H1 (cell line): Measurements from ENCODE around the gene ZNF148. TPM values are rescaled to one million over a fixed set of nuclear protein-coding genes. Genes with fewer than 3 reads are reported as not detected.

Experiments
- CTCF ChIA-PET: fragments of 300-600 bp; sonication (Branson Sonifier 250); formaldehyde crosslinking; loops from one replicate; lab custom pipeline; 2021; ENCODE audit not compliant: partially characterized antibody; lab: Charles Lee
- POLR2A ChIA-PET: fragments of 300-600 bp; sonication (Branson Sonifier 250); formaldehyde crosslinking; loops from one replicate; lab custom pipeline; 2021; ENCODE audit warnings: inconsistent platforms; ENCODE audit not compliant: partially characterized antibody; lab: Charles Lee
- DNase-seq, 2 experiments: peaks; one replicate each; pipeline versions ENCODE4 v3.0.0 to v3.0.0-alpha.2; 2010 to 2022; ENCODE audit warnings: low spot score in 2 of 2, low read depth in 1 of 2, mixed read lengths in 1 of 2
- FAIRE-seq: peaks from 2 replicates; lab custom pipeline; 2011; peaks lifted over from hg19 to GRCh38; lab: Jason Lieb, UNC
- H2AFZ ChIP-seq: 2 replicates; pipeline ENCODE4 v1.8.1; 2012; ENCODE audit warnings: low read length, inconsistent platforms
- H2AK5ac ChIP-seq: 2 replicates; pipeline ENCODE4 v1.6.1; 2013; ENCODE audit warnings: low read depth, low read length
- H2BK120ac ChIP-seq: replicated peaks from 2 replicates; pipeline ENCODE3; 2013; ENCODE audit warnings: low read depth, low read length, inconsistent platforms
- H2BK12ac ChIP-seq: 2 replicates; pipeline ENCODE4 v1.6.1; 2013; ENCODE audit warnings: low read depth, low read length
- H2BK15ac ChIP-seq: 2 replicates; pipeline ENCODE4 v1.6.1; 2013; ENCODE audit warnings: low read length
- H2BK20ac ChIP-seq: 2 replicates; pipeline ENCODE4 v1.6.1; 2013; ENCODE audit warnings: low read length
- H2BK5ac ChIP-seq: 2 replicates; pipeline ENCODE4 v1.6.1; 2013; ENCODE audit warnings: low read depth, low read length
- H3K14ac ChIP-seq: 2 replicates; pipeline ENCODE4 v1.6.1; 2013; ENCODE audit warnings: inconsistent platforms; ENCODE audit not compliant: insufficient read length
- H3K18ac ChIP-seq: 2 replicates; pipeline ENCODE4 v1.6.1; 2013; ENCODE audit warnings: low read length; ENCODE audit errors: extremely low read depth
- H3K23ac ChIP-seq: 2 replicates; pipeline ENCODE4 v1.6.1; 2013; ENCODE audit warnings: inconsistent platforms; ENCODE audit not compliant: insufficient read length
- H3K23me2 ChIP-seq: 2 replicates; pipeline ENCODE4 v1.6.1; 2013; ENCODE audit warnings: low read depth, low read length
- H3K27ac ChIP-seq: 2 replicates; pipeline ENCODE4 v1.6.1; 2011; ENCODE audit warnings: low read depth, low read length, inconsistent platforms
- H3K27me3 ChIP-seq, 4 experiments: replicated peaks in 1 of 4; 1 replicate in 1 of 4; 2 replicates in 3 of 4; pipeline versions ENCODE4 v1.6.1 to v1.8.1; 2011 to 2013; ENCODE audit warnings: low read length in 3 of 4, mild to moderate bottlenecking in 3 of 4, inconsistent platforms in 2 of 4, mixed read lengths in 2 of 4, moderate library complexity in 1 of 4; ENCODE audit not compliant: control insufficient read depth in 3 of 4, insufficient read depth in 3 of 4; ENCODE audit errors: extremely low read depth in 1 of 4
- H3K36me3 ChIP-seq, 4 experiments: 2 replicates each; pipeline versions ENCODE4 v1.6.1 to v1.8.1; 2011 to 2013; ENCODE audit warnings: mild to moderate bottlenecking in 4 of 4, low read length in 3 of 4, moderate library complexity in 2 of 4, control low read depth in 1 of 4, inconsistent platforms in 1 of 4; ENCODE audit not compliant: insufficient read depth in 4 of 4, control insufficient read depth in 2 of 4
- H3K4ac ChIP-seq: replicated peaks from 2 replicates; pipeline ENCODE3; 2013; ENCODE audit warnings: low read length, low read depth, mixed read lengths, inconsistent platforms; ENCODE audit not compliant: insufficient read length
- H3K4me1 ChIP-seq, 4 experiments: replicated peaks in 1 of 4; 1 replicate in 1 of 4; 2 replicates in 3 of 4; pipeline versions ENCODE4 v1.6.1 to v1.8.1; 2011 to 2013; ENCODE audit warnings: low read length in 3 of 4, inconsistent platforms in 2 of 4, mixed read lengths in 1 of 4; ENCODE audit not compliant: insufficient read depth in 4 of 4, control insufficient read depth in 3 of 4
- H3K4me2 ChIP-seq, 2 experiments: 2 replicates each; pipeline versions ENCODE4 v1.6.1 to v1.8.1; 2011 to 2013; ENCODE audit warnings: low read depth in 2 of 2, low read length in 2 of 2, control low read depth in 1 of 2, inconsistent platforms in 1 of 2, mild to moderate bottlenecking in 1 of 2; ENCODE audit not compliant: insufficient read depth in 1 of 2
- H3K4me3 ChIP-seq, 4 experiments: fragments of 200-600, 300-600 bp in 1 of 4; sonication (generic), shearing (Covaris generic), sonication (Bioruptor Twin) in 1 of 4; 2 replicates each; pipeline versions ENCODE4 v1.5.1 to v1.8.1; 2011 to 2016; ENCODE audit warnings: low read length in 4 of 4, low read depth in 3 of 4, control low read depth in 2 of 4, inconsistent platforms in 2 of 4, mild to moderate bottlenecking in 2 of 4, mixed read lengths in 1 of 4, moderate library complexity in 1 of 4; ENCODE audit not compliant: insufficient read depth in 2 of 4; ENCODE audit errors: extremely low read depth in 1 of 4
- H3K56ac ChIP-seq: replicated peaks from 2 replicates; pipeline ENCODE3; 2013; ENCODE audit warnings: low read depth, mild to moderate bottlenecking, mixed read lengths, low read length, inconsistent platforms; ENCODE audit not compliant: insufficient read length
- H3K79me1 ChIP-seq: 2 replicates; pipeline ENCODE4 v1.6.1; 2013; ENCODE audit warnings: low read depth, low read length, control low read depth
- H3K79me2 ChIP-seq, 2 experiments: 2 replicates each; pipeline versions ENCODE4 v1.6.1 to v1.8.1; 2012 to 2013; ENCODE audit warnings: low read length in 2 of 2, mild to moderate bottlenecking in 2 of 2, inconsistent platforms in 1 of 2; ENCODE audit not compliant: insufficient read depth in 2 of 2, control insufficient read depth in 1 of 2
- H3K9ac ChIP-seq, 4 experiments: replicated peaks in 1 of 4; 1 replicate in 1 of 4; 2 replicates in 3 of 4; pipeline versions ENCODE4 v1.6.1 to v1.8.1; 2011 to 2013; ENCODE audit warnings: low read depth in 3 of 4, low read length in 3 of 4, control low read depth in 2 of 4, mild to moderate bottlenecking in 2 of 4, moderate library complexity in 2 of 4, inconsistent platforms in 1 of 4; ENCODE audit errors: extremely low read depth in 1 of 4
- H3K9me3 ChIP-seq, 2 experiments: 2 replicates each; pipeline versions ENCODE4 v1.6.1 to v1.8.1; 2012 to 2013; ENCODE audit warnings: mild to moderate bottlenecking in 2 of 2, moderate library complexity in 2 of 2, control low read depth in 1 of 2, inconsistent platforms in 1 of 2, low read depth in 1 of 2, low read length in 1 of 2, mixed read lengths in 1 of 2; ENCODE audit not compliant: insufficient read depth in 2 of 2
- H4K20me1 ChIP-seq, 2 experiments: replicated peaks in 1 of 2; 2 replicates each; pipeline versions ENCODE3 to v1.8.1; 2011 to 2013; ENCODE audit warnings: inconsistent platforms in 2 of 2, low read length in 2 of 2, mild to moderate bottlenecking in 1 of 2; ENCODE audit not compliant: insufficient read depth in 2 of 2, control insufficient read depth in 1 of 2
- H4K5ac ChIP-seq: 2 replicates; pipeline ENCODE4 v1.6.1; 2013; ENCODE audit warnings: low read length, low read depth, mixed read lengths, inconsistent platforms; ENCODE audit not compliant: insufficient read length
- H4K8ac ChIP-seq: 2 replicates; pipeline ENCODE4 v1.8.0; 2013; ENCODE audit warnings: mild to moderate bottlenecking, moderate library complexity, low read length, inconsistent platforms; ENCODE audit not compliant: insufficient read depth; ENCODE audit errors: extremely low read depth
- H4K91ac ChIP-seq: replicated peaks from 2 replicates; pipeline ENCODE3; 2013; ENCODE audit warnings: low read length, mixed read lengths, inconsistent platforms; ENCODE audit not compliant: insufficient read length
- ASH2L ChIP-seq: fragments of 200-600, 300-600 bp; sonication (generic); IDR thresholded peaks from one replicate; pipeline ENCODE4 v1.7.1; 2017; ENCODE audit warnings: low read length
- CBX8 ChIP-seq: fragments of 300-800, 300-1000 bp; sonication (generic); IDR thresholded peaks from 2 replicates; pipeline ENCODE4 v1.7.1; 2016; ENCODE audit warnings: low read depth, low read length, borderline replicate concordance
- WGBS, 2 experiments: shearing (Covaris generic) in 1 of 2; methylation state at CpG; one replicate each; pipeline versions ENCODE4 v1.1.6 to v1.1.7; 2013 to 2015; ENCODE audit warnings: low lambda C conversion rate in 2 of 2, mixed read lengths in 2 of 2, inconsistent platforms in 1 of 2, low coverage in 1 of 2, missing lambda C conversion rate in 1 of 2; ENCODE audit not compliant: insufficient replicate concordance in 2 of 2, insufficient coverage in 1 of 2, insufficient read length in 1 of 2; ENCODE audit errors: extremely low coverage in 1 of 2, missing lambda C conversion rate in 1 of 2; 5-methylcytosine and 5-hydroxymethylcytosine counted together
- polyA plus RNA-seq, 7 experiments: library from polyadenylated mRNA; depleted of rRNA in 3 of 7; stranded (reverse) in 5 of 7; unstranded in 2 of 7; fragments of >200 nt in 5 of 7; fragments of 200-250 nt in 2 of 7; gene quantifications; 1 replicate in 5 of 7; 2 replicates in 1 of 7; 4 replicates in 1 of 7; pipeline versions ENCODE4 v1.2.1 to v1.2.3, GENCODE V29; 2011 to 2013; ENCODE audit warnings: missing spikeins in 2 of 7, mixed read lengths in 2 of 7
- total RNA-seq: library from RNA; stranded (reverse); fragmentation: NEBNext Ultra II Directional; extraction: Animal tissue kit (Norgen Biotek cat#: 25700); gene quantifications from 2 replicates; pipeline ENCODE4 v1.2.1, GENCODE V29; 2021

The ZNF148 gene
- total and polyA plus RNA-seq, 2 of the 8 experiments (the other 6 are each of a cell fraction or from before 2014, with no cell fraction given), result 3.7 to 22.6 TPM

- H4K20me1 ChIP-seq, result no peaks in the 10 kb centered on the region
- no peak overlapping the region for H3K23ac ChIP-seq
- H2BK5ac ChIP-seq, result no peak overlapping the region
- no peak overlapping the region for H3K27ac ChIP-seq
- CTCF ChIA-PET, result interaction anchor here (0.6 to 1.5 kb wide), 3 partner anchors 15 to 203 kb away, joined by 3 read pairs; no protein-coding TSS in a partner anchor
- H2AFZ ChIP-seq, result no peak overlapping the region
- H3K4ac ChIP-seq, result no peak overlapping the region
- FAIRE-seq (no peak), DNase-seq (no peak)
- H3K18ac ChIP-seq, result no peak overlapping the region
- no peak overlapping the region for H2BK20ac ChIP-seq
- H3K23me2 ChIP-seq, result no peaks in the 10 kb centered on the region
- no peaks in the 10 kb centered on the region for H3K9me3 ChIP-seq
- no peak overlapping the region for H2BK120ac ChIP-seq
- H3K36me3 ChIP-seq, result no peaks in the 10 kb centered on the region
- no peak overlapping the region for H2AK5ac ChIP-seq
- POLR2A ChIA-PET, result interaction anchor here (1.0 kb wide), 1 partner anchor 9 kb away, joined by 3 read pairs; no protein-coding TSS in a partner anchor
- WGBS, 2 experiments, result 91% methylated on average over 1 of the region's 1 CpG; no CpG with 5 or more reads in 1 of the 2 experiments
- no peak overlapping the region for H3K14ac ChIP-seq
- 0 out of 7 replicates have a peak, but pooled peaks cover 0 to 2% (median 0%) of the 10 kb centered on the region in 4 experiments for H3K4me1 ChIP-seq
- no peaks in the 10 kb centered on the region; a peak in 1 of 7 replicates for H3K27me3 ChIP-seq
- no peak overlapping the region for H3K4me2 ChIP-seq
- H3K56ac ChIP-seq, result no peak overlapping the region
- no peak overlapping the region for H4K8ac ChIP-seq
- H4K91ac ChIP-seq, result no peak overlapping the region
- no peak overlapping the region for H4K5ac ChIP-seq
- H2BK12ac ChIP-seq, result no peak overlapping the region
- H3K79me1 ChIP-seq, result no peaks in the 10 kb centered on the region
- no peak overlapping the region for H2BK15ac ChIP-seq
- no peak overlapping the region for H3K9ac ChIP-seq
- no peaks in the 10 kb centered on the region for H3K79me2 ChIP-seq
- H3K4me3 ChIP-seq, result no peak overlapping the region
- no peak for TF ChIP-seq CBX8
- TF ChIP-seq ASH2L, result no peak
These were observed 7.2 kb upstream of the ZNF148 start for GRCh38 chr3:125382298-125382697.
